Fibroblast of the aortic adventitia (primary cell): ENCODE results near the gene CHD9. TPM values are rescaled to one million over a fixed set of nuclear protein-coding genes. Genes with fewer than 3 reads are reported as not detected.

ENCODE experiments used
- DNase-seq: peaks from one replicate; pipeline ENCODE4 v3.0.0-alpha.2; 2010; ENCODE audit warnings: low read depth
- H3K4me3 ChIP-seq: 2 replicates; pipeline ENCODE4 v1.5.1; 2011; ENCODE audit warnings: low read depth, mild to moderate bottlenecking, control low read depth, low read length, moderate library complexity
- total RNA-seq: library from RNA; depleted of rRNA; stranded (reverse); fragments of >200 nt; gene quantifications from 2 replicates; pipeline ENCODE4 v1.2.3, GENCODE V29; 2012; ENCODE audit warnings: low replicate concordance
- TF ChIP-seq, protein P1 (sequence below): IDR thresholded peaks from 2 replicates; pipeline ENCODE4 v1.5.1; 2011; ENCODE audit warnings: mild to moderate bottlenecking, low read length, control low read depth, inconsistent platforms; ENCODE audit not compliant: insufficient read depth

The CHD9 gene
- total RNA-seq, 1 donor = 90.6 TPM

- TF ChIP-seq, protein P1, sequence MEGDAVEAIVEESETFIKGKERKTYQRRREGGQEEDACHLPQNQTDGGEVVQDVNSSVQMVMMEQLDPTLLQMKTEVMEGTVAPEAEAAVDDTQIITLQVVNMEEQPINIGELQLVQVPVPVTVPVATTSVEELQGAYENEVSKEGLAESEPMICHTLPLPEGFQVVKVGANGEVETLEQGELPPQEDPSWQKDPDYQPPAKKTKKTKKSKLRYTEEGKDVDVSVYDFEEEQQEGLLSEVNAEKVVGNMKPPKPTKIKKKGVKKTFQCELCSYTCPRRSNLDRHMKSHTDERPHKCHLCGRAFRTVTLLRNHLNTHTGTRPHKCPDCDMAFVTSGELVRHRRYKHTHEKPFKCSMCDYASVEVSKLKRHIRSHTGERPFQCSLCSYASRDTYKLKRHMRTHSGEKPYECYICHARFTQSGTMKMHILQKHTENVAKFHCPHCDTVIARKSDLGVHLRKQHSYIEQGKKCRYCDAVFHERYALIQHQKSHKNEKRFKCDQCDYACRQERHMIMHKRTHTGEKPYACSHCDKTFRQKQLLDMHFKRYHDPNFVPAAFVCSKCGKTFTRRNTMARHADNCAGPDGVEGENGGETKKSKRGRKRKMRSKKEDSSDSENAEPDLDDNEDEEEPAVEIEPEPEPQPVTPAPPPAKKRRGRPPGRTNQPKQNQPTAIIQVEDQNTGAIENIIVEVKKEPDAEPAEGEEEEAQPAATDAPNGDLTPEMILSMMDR = no peak
- H3K4me3 ChIP-seq = no peak overlapping the region
- no peak for DNase-seq
Measured at GRCh38 chr16:53121043-53121620, 66.3 kb downstream of the CHD9 start.

- TF ChIP-seq, protein P1 = no peak
- DNase-seq = peak; percentile 26
- no peak overlapping the region for H3K4me3 ChIP-seq
Measured at GRCh38 chr16:53121661-53122060, 66.9 kb downstream of the CHD9 start.

- TF ChIP-seq, protein P1 = no peak
Measured at GRCh38 chr16:53123747-53124146, 69.0 kb downstream of the CHD9 start.

GRCh38 chr16:53126390-53126789 lies 71.6 kb downstream of the CHD9 start:
- no peak for DNase-seq
- TF ChIP-seq, protein P1 = no peak
- H3K4me3 ChIP-seq = no peak overlapping the region

More at GRCh38 chr16:53123747-53124146, 69.0 kb downstream of the CHD9 start:
- no peak overlapping the region for H3K4me3 ChIP-seq
- DNase-seq = peak; percentile 84

DNA sequence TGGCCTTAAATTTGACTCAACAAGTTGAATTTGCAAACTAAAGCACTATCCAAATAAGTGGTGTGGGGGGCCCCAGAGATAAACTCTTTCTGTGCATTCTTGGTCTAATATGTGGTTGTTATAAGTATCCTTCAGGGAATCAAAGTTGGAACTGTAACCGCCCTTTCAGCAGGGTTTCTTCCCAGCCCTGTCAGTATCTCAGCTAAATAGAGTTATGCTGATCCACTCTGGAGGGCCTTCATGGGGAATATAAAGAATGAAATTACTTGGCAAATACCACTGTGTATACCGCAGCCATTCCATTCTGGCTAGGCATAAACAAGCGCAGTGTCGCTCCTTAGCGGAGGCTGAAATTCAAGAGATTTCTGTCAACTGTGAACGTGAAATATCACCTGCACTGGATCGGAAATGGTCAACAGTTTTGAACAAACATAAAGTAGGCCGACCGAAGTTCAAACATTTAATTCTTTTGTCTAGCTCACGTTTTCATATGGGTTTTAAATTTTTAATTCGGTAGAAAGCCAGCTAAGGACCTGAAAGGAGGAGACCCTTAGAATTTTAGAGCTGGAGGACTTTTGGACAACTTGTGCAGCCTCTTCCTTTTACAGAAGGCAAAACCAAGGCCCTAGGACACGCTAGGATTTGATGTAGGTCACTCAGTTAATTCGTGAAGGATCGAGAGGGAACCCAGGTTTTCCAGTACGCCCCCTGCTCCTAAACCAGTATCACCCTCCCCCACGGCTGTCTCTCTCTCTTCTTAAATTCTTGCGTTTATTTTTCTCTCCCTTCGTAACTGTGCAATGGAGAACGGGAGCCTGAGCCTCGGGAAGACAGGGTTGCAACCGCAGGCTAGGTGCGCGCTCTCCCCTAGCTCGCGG lies 74.7 kb downstream of the CHD9 start:
- peak overlapping the region; percentile 70 for H3K4me3 ChIP-seq
- DNase-seq = peak; percentile 71

GRCh38 chr16:53130159-53131049 lies 75.6 kb downstream of the CHD9 start:
- peak overlapping the region; percentile 83 for H3K4me3 ChIP-seq
- TF ChIP-seq, protein P1 = peak; percentile 61
- DNase-seq = peak; percentile 93

More for the DNA sequence above, 74.7 kb downstream of the CHD9 start:
- TF ChIP-seq, protein P1 = no peak
